ENCODE data around the gene CCDC142.

DNA sequence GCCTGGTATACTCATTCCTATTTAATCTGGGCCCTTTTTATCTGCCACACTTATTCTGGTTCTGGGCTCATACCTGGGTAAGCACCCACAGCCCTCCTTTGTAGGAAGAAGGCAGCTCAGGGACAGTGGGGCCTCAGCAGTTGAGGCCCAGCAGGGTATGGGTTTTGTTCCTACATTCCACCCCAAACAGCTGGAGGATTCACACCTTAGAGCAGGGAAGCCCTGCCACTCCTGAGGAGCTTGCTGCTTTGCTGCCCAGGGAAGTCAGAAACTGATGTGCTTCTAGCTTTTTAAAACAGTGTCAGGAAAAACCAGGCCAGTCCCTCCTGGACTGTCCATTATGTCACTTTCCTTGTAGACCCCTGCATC, 17.8 kb upstream of the CCDC142 start:
- TF ChIP-seq EP300 (IDR thresholded peaks at IDR 0.05) (no peak), CTCF (IDR thresholded peaks at IDR 0.05) (no peak), POLR2AphosphoS5 (IDR thresholded peaks at IDR 0.05) (no peak)
